ENCODE results near the gene SEC16B. TPM values are rescaled to one million over a fixed set of nuclear protein-coding genes. Genes with fewer than 3 reads are reported as not detected.

The SEC16B gene
- total RNA-seq, 2 experiments from 2014 or later = not detected

- Mint-ChIP-seq H3K27ac (no peak overlapping the region), H3K4me1 (no peaks in the 10 kb centered on the region), H3K9me3 (ENCODE audit: low read depth) (no peaks in the 10 kb centered on the region), H3K36me3 (ENCODE audit: low read depth) (no peaks in the 10 kb centered on the region), H3K27me3 (no peaks in the 10 kb centered on the region), H3K4me3 (no peak overlapping the region)
- intact Hi-C loops (cut with DNase I, micrococcal nuclease) = no loop called here
- ChIA-PET POLR2A (no interaction called here), CTCF (interaction anchor here (0.6 to 1.1 kb wide), 2 partner anchors 13 to 1039 kb away, joined by 3 read pairs; no protein-coding TSS in a partner anchor)
- ATAC-seq (no peak), DNase-seq (no peak)
Observed at GRCh38 chr1:177935638-177936415, 34.0 kb downstream of the SEC16B start.

DNA sequence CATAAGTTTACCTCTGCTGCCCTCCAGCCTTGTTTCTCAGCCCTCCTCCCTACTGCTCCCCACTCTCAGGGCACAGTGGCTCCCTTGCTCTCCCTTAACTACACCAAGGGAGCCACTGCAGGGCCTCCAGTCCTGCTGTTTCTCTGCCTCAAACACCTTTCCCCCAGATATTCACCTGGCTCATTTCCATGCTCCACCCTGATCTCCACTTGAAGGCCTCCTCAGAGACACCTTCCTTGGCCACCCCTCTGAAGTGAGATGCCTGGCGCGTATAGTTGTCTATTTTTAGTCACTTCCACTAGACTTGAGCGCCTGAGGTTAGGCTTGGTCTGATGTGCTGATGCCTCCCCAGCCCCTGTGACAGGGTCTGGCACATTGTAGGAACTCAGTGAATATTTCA lies 34.9 kb downstream of the SEC16B start:
- ChIA-PET CTCF (no interaction called here), POLR2A (no interaction called here)
- H3K4me3 Mint-ChIP-seq = no peak overlapping the region
- no peaks in the 10 kb centered on the region for H3K4me1 Mint-ChIP-seq
- H3K27ac Mint-ChIP-seq = no peak overlapping the region
- DNase-seq (no peak), ATAC-seq (no peak)
- H3K27me3 Mint-ChIP-seq = no peaks in the 10 kb centered on the region
- H3K36me3 Mint-ChIP-seq (ENCODE audit: low read depth) = no peaks in the 10 kb centered on the region
- intact Hi-C loops (cut with DNase I, micrococcal nuclease) = no loop called here
- H3K9me3 Mint-ChIP-seq (ENCODE audit: low read depth) = no peaks in the 10 kb centered on the region

GRCh38 chr1:177934461-177934860 lies 35.4 kb downstream of the SEC16B start:
- H3K36me3 Mint-ChIP-seq (ENCODE audit: low read depth) = no peaks in the 10 kb centered on the region
- H3K9me3 Mint-ChIP-seq (ENCODE audit: low read depth) = no peaks in the 10 kb centered on the region
- ChIA-PET CTCF (interaction anchor here (0.6 to 0.9 kb wide), 2 partner anchors 14 to 16 kb away, joined by 3 to 7 read pairs; no protein-coding TSS in a partner anchor), POLR2A (no interaction called here)
- H3K4me1 Mint-ChIP-seq = no peaks in the 10 kb centered on the region
- no peak overlapping the region for H3K4me3 Mint-ChIP-seq
- DNase-seq (no peak), ATAC-seq (no peak)
- no peak overlapping the region for H3K27ac Mint-ChIP-seq
- no peaks in the 10 kb centered on the region for H3K27me3 Mint-ChIP-seq
- intact Hi-C loops (cut with DNase I, micrococcal nuclease) = no loop called here

DNA sequence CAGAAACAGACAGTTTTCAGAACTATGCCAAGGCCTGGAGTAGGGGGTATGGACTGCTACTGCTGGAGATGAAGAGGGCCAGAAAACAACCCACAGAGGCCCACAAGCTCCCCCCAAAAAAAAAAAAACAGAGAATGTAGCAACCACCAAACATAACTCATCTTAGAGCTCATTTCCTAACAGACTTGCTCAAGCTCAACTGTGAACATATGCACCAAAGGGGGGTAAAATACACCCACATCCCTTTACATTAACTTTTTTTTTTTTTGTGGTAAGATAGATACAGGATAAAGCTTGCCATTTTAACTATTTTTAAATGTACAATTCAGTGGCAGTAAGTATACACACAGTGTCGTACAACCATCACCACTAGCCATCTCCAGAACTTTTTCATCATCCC lies 36.0 kb downstream of the SEC16B start:
- no peak overlapping the region for H3K4me3 Mint-ChIP-seq
- DNase-seq (no peak), ATAC-seq (no peak)
- ChIA-PET POLR2A (no interaction called here), CTCF (interaction anchor here (0.6 to 1.2 kb wide), 3 partner anchors 9 to 16 kb away, joined by 3 to 7 read pairs (median 5); no protein-coding TSS in a partner anchor)
- H3K9me3 Mint-ChIP-seq (ENCODE audit: low read depth) = no peaks in the 10 kb centered on the region
- H3K27me3 Mint-ChIP-seq = no peaks in the 10 kb centered on the region
- H3K4me1 Mint-ChIP-seq = no peaks in the 10 kb centered on the region
- no peak overlapping the region for H3K27ac Mint-ChIP-seq
- intact Hi-C loops (cut with DNase I, micrococcal nuclease) = no loop called here
- H3K36me3 Mint-ChIP-seq (ENCODE audit: low read depth) = no peaks in the 10 kb centered on the region

DNA sequence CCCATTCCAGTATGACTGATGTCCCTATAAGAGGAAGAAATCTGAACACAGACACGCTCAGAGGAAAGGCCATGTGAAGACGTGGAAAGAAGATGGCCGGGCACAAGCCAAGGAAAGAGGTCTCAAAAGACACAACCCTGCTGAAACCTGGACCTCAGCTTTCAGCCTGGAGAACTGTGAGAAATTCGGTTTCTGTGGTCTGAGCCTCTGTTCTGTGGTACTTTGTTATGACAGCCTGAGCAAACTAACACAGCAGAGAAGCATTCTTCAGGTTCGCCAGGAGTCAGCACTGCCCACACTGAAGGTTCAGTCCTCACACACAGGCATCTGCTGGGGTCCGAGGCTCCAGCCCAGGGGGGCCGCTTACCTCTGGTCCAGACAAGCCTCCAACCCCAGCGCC lies 37.7 kb downstream of the SEC16B start:
- no peaks in the 10 kb centered on the region for H3K4me1 Mint-ChIP-seq
- H3K9me3 Mint-ChIP-seq (ENCODE audit: low read depth) = no peaks in the 10 kb centered on the region
- H3K36me3 Mint-ChIP-seq (ENCODE audit: low read depth) = no peaks in the 10 kb centered on the region
- CTCF ChIA-PET = interaction anchor here (0.9 kb wide), 1 partner anchor 16 kb away, joined by 4 read pairs; no protein-coding TSS in a partner anchor
- H3K4me3 Mint-ChIP-seq = no peak overlapping the region
- no peaks in the 10 kb centered on the region for H3K27me3 Mint-ChIP-seq
- intact Hi-C loops (cut with DNase I, micrococcal nuclease) = no loop called here
- ATAC-seq (no peak), DNase-seq (no peak)
- no peak overlapping the region for H3K27ac Mint-ChIP-seq
- POLR2A ChIA-PET = no interaction called here

GRCh38 chr1:177928952-177929351 lies 40.9 kb downstream of the SEC16B start:
- no peak overlapping the region for H3K4me3 Mint-ChIP-seq
- DNase-seq (no peak), ATAC-seq (no peak)
- no peaks in the 10 kb centered on the region for H3K4me1 Mint-ChIP-seq
- no peaks in the 10 kb centered on the region for H3K36me3 Mint-ChIP-seq (ENCODE audit: low read depth)
- CTCF ChIA-PET = no interaction called here
- H3K27ac Mint-ChIP-seq = no peak overlapping the region
- intact Hi-C loops (cut with DNase I, micrococcal nuclease) = no loop called here
- no peaks in the 10 kb centered on the region for H3K27me3 Mint-ChIP-seq
- POLR2A ChIA-PET = no interaction called here
- no peaks in the 10 kb centered on the region for H3K9me3 Mint-ChIP-seq (ENCODE audit: low read depth)

DNA sequence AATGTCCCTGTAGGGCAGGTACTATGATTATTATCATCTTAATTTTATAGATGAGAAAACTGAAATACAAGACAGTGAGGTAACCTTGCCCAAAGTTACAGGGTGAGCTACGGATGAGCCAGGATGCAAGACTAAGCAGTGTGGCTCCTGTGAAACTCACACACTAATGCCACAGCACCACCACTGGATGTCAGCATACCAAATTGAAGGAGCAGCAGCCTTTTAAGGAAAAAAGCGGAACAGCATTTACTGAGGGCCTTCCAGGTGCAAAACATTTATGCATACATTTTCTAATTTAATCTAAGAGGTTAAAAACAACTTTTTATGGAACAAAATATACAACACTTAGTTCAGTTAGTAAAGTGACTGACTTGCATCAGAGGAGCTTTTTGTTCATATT lies 41.7 kb downstream of the SEC16B start:
- ChIA-PET POLR2A (no interaction called here), CTCF (no interaction called here)
- no peak for DNase-seq
- Mint-ChIP-seq H3K4me1 (no peaks in the 10 kb centered on the region), H3K27ac (no peak overlapping the region), H3K9me3 (ENCODE audit: low read depth) (no peaks in the 10 kb centered on the region), H3K36me3 (ENCODE audit: low read depth) (no peaks in the 10 kb centered on the region), H3K27me3 (no peaks in the 10 kb centered on the region), H3K4me3 (no peak overlapping the region)
- intact Hi-C loops (cut with DNase I, micrococcal nuclease) = no loop called here
- ATAC-seq = no peak

- no peak for ATAC-seq
- ChIA-PET CTCF (no interaction called here), POLR2A (no interaction called here)
- no peaks in the 10 kb centered on the region for H3K27me3 Mint-ChIP-seq
- H3K36me3 Mint-ChIP-seq (ENCODE audit: low read depth) = no peaks in the 10 kb centered on the region
- H3K4me3 Mint-ChIP-seq = no peak overlapping the region
- intact Hi-C loops (cut with DNase I, micrococcal nuclease) = no loop called here
- H3K4me1 Mint-ChIP-seq = no peaks in the 10 kb centered on the region
- H3K9me3 Mint-ChIP-seq (ENCODE audit: low read depth) = no peaks in the 10 kb centered on the region
- DNase-seq = no peak
- no peak overlapping the region for H3K27ac Mint-ChIP-seq
Observed at GRCh38 chr1:177927021-177927596, 42.7 kb downstream of the SEC16B start.

DNA sequence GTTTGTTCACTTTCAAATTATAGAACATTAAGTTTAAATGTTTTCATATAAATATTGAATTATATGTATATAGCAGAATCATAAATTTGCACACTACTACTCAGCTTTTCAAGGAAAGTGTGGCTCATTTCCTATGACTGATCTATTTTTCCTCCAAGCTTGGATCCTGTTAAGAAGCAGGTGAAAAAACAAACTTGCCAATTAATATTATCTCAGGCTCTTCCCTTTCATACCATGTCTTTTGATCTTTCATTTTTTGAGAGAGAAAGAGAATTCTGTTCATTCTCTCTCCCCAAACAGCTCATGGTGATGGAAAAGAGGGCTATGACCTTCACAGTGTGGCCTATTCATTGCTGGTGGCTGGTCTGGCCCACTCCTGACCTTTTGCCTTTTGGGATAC lies 43.7 kb downstream of the SEC16B start:
- Mint-ChIP-seq H3K27me3 (no peaks in the 10 kb centered on the region), H3K27ac (no peak overlapping the region), H3K4me3 (no peak overlapping the region), H3K4me1 (no peaks in the 10 kb centered on the region), H3K36me3 (ENCODE audit: low read depth) (no peaks in the 10 kb centered on the region), H3K9me3 (ENCODE audit: low read depth) (no peaks in the 10 kb centered on the region)
- CTCF ChIA-PET = no interaction called here
- POLR2A ChIA-PET = no interaction called here
- ATAC-seq (no peak), DNase-seq (no peak)
- intact Hi-C loops (cut with DNase I, micrococcal nuclease) = no loop called here

GRCh38 chr1:177925006-177925405 lies 44.9 kb downstream of the SEC16B start:
- Mint-ChIP-seq H3K36me3 (ENCODE audit: low read depth) (no peaks in the 10 kb centered on the region), H3K27ac (no peak overlapping the region), H3K4me1 (no peaks in the 10 kb centered on the region), H3K4me3 (no peak overlapping the region), H3K27me3 (no peaks in the 10 kb centered on the region), H3K9me3 (ENCODE audit: low read depth) (no peaks in the 10 kb centered on the region)
- no peak for DNase-seq
- CTCF ChIA-PET = interaction anchor here (0.7 to 1.2 kb wide), 2 partner anchors 8 to 41 kb away, joined by 3 to 5 read pairs; no protein-coding TSS in a partner anchor
- ATAC-seq = no peak
- POLR2A ChIA-PET = no interaction called here
- intact Hi-C loops (cut with DNase I, micrococcal nuclease) = no loop called here

DNA sequence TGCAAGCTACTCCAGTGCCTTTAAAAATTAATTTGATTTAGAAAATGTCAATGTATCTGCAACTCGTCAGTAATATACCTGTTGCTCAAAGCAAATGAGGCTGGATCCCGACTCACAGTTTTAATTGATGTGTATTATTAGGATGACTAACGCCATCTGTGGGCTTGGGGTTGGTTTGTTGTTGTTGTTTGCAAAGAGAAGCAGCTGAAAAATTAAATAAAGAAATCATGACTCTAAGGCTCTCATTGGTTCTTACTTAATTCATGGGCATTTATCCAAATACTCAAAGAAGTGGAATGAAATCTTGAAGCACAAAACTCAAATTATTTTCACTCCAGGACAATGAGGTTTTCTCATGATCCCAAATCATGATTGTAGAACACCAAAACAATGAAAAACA lies 46.4 kb downstream of the SEC16B start:
- intact Hi-C loops (cut with DNase I, micrococcal nuclease) = no loop called here
- no peaks in the 10 kb centered on the region for H3K4me1 Mint-ChIP-seq
- ChIA-PET POLR2A (no interaction called here), CTCF (interaction anchor here (0.8 kb wide), 1 partner anchor 287 kb away, joined by 3 read pairs; no protein-coding TSS in a partner anchor)
- ATAC-seq = no peak
- no peak overlapping the region for H3K4me3 Mint-ChIP-seq
- no peaks in the 10 kb centered on the region for H3K9me3 Mint-ChIP-seq (ENCODE audit: low read depth)
- H3K27me3 Mint-ChIP-seq = no peaks in the 10 kb centered on the region
- no peaks in the 10 kb centered on the region for H3K36me3 Mint-ChIP-seq (ENCODE audit: low read depth)
- DNase-seq = no peak
- no peak overlapping the region for H3K27ac Mint-ChIP-seq

DNA sequence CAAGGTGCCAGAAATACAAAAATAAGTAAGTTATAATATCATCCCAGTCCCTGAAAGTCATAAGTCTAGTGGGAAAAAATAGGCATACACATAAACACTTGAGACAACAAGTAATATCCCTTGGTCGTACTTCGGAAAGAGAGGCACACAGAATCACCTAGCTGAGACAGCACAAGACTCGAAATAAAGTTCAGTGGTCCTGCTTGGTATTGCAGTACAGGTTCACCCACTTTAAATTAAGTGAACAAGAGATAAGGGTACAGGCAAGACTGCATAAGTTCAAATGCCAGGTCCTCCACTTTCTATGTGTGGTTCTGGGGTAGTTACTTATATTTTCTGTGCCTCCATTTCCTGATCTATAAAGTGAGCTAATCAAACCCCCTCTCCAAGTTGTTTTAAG lies 47.6 kb downstream of the SEC16B start:
- H3K4me1 Mint-ChIP-seq = no peaks in the 10 kb centered on the region
- H3K36me3 Mint-ChIP-seq (ENCODE audit: low read depth) = no peaks in the 10 kb centered on the region
- CTCF ChIA-PET = no interaction called here
- H3K27ac Mint-ChIP-seq = no peak overlapping the region
- intact Hi-C loops (cut with DNase I, micrococcal nuclease) = no loop called here
- no peaks in the 10 kb centered on the region for H3K27me3 Mint-ChIP-seq
- DNase-seq (no peak), ATAC-seq (no peak)
- H3K4me3 Mint-ChIP-seq = no peak overlapping the region
- no peaks in the 10 kb centered on the region for H3K9me3 Mint-ChIP-seq (ENCODE audit: low read depth)
- POLR2A ChIA-PET = no interaction called here
